ENCODE data around the gene FBLN5. TPM values are rescaled to one million over a fixed set of nuclear protein-coding genes. Genes with fewer than 3 reads are reported as not detected.

FBLN5 gene
- total and polyA plus RNA-seq, 2 experiments from 2014 or later = 157 to 337 TPM

GRCh38 chr14:91877376-91877915 is 70.0 kb downstream of the FBLN5 start:
- no peaks in the 10 kb centered on the region for H4K20me1 ChIP-seq (ENCODE audit: insufficient read depth, poor library complexity, severe bottlenecking)
- no peaks in the 10 kb centered on the region for H3K9me3 ChIP-seq (ENCODE audit: low read depth)
- H3K9me2 ChIP-seq (replicated peaks; ENCODE audit: insufficient read depth) = no peaks in the 10 kb centered on the region
- H3K4me2 ChIP-seq = no peak overlapping the region
- no peak overlapping the region for H3K27ac ChIP-seq
- no peaks in the 10 kb centered on the region for H3K79me2 ChIP-seq
- no peak overlapping the region for H2AFZ ChIP-seq
- no peak for TF ChIP-seq EZH2phosphoT487 (IDR thresholded peaks at IDR 0.05; ENCODE audit: low read depth, severe bottlenecking, unreplicated experiment)
- TF ChIP-seq CTCF (IDR thresholded peaks at IDR 0.05; ENCODE audit: poor library complexity) = no peak
- no peak for TF ChIP-seq EZH2 (IDR thresholded peaks at IDR 0.05; ENCODE audit: borderline replicate concordance)
- no peaks in the 10 kb centered on the region for H3K27me3 ChIP-seq
- H3K4me3 ChIP-seq = no peak overlapping the region
- no peaks in the 10 kb centered on the region for H3K36me3 ChIP-seq (replicated peaks; ENCODE audit: insufficient read depth, low read depth)
- DNase-seq (ENCODE audit: low spot score) = no peak
- WGBS (ENCODE audit: low lambda C conversion rate, missing lambda C conversion rate) = 88% methylated on average over 13 of the region's 13 CpGs
- peaks cover 5% of the 10 kb centered on the region for H3K4me1 ChIP-seq (ENCODE audit: insufficient read depth)

- DNase-seq (ENCODE audit: low spot score) = no peak
- Histone ChIP-seq H3K27me3 (no peaks in the 10 kb centered on the region), H3K27ac (no peak overlapping the region), H3K9me2 (replicated peaks; ENCODE audit: insufficient read depth) (no peaks in the 10 kb centered on the region), H4K20me1 (ENCODE audit: insufficient read depth, poor library complexity, severe bottlenecking) (no peaks in the 10 kb centered on the region), H3K79me2 (no peaks in the 10 kb centered on the region), H2AFZ (no peak overlapping the region), H3K36me3 (replicated peaks; ENCODE audit: insufficient read depth, low read depth) (no peaks in the 10 kb centered on the region), H3K4me2 (no peak overlapping the region), H3K4me1 (ENCODE audit: insufficient read depth) (peaks cover 5% of the 10 kb centered on the region), H3K4me3 (no peak overlapping the region), H3K9me3 (ENCODE audit: low read depth) (no peaks in the 10 kb centered on the region)
- WGBS (ENCODE audit: low lambda C conversion rate, missing lambda C conversion rate) = 82% methylated on average over 6 of the region's 6 CpGs
- TF ChIP-seq EZH2 (IDR thresholded peaks at IDR 0.05; ENCODE audit: borderline replicate concordance) (no peak), EZH2phosphoT487 (IDR thresholded peaks at IDR 0.05; ENCODE audit: low read depth, severe bottlenecking, unreplicated experiment) (no peak), CTCF (IDR thresholded peaks at IDR 0.05; ENCODE audit: poor library complexity) (no peak)
These were observed 71.0 kb downstream of the FBLN5 start for GRCh38 chr14:91876492-91876891.

GRCh38 chr14:91875525-91876286 is 71.8 kb downstream of the FBLN5 start:
- H3K27ac ChIP-seq = no peak overlapping the region

More at GRCh38 chr14:91875525-91876286, 71.8 kb downstream of the FBLN5 start:
- H3K27me3 ChIP-seq = no peaks in the 10 kb centered on the region
- H3K4me3 ChIP-seq = no peak overlapping the region
- 54% methylated on average over 9 of the region's 9 CpGs for WGBS (ENCODE audit: low lambda C conversion rate, missing lambda C conversion rate)
- H3K36me3 ChIP-seq (replicated peaks; ENCODE audit: insufficient read depth, low read depth) = no peaks in the 10 kb centered on the region
- TF ChIP-seq EZH2phosphoT487 (IDR thresholded peaks at IDR 0.05; ENCODE audit: low read depth, severe bottlenecking, unreplicated experiment) (peak; percentile 89), EZH2 (IDR thresholded peaks at IDR 0.05; ENCODE audit: borderline replicate concordance) (no peak), CTCF (IDR thresholded peaks at IDR 0.05; ENCODE audit: poor library complexity) (no peak)
- H4K20me1 ChIP-seq (ENCODE audit: insufficient read depth, poor library complexity, severe bottlenecking) = no peaks in the 10 kb centered on the region
- no peaks in the 10 kb centered on the region for H3K9me3 ChIP-seq (ENCODE audit: low read depth)
- DNase-seq (ENCODE audit: low spot score) = no peak
- peaks cover 5% of the 10 kb centered on the region for H3K4me1 ChIP-seq (ENCODE audit: insufficient read depth)
- no peaks in the 10 kb centered on the region for H3K79me2 ChIP-seq
- H2AFZ ChIP-seq = no peak overlapping the region
- H3K9me2 ChIP-seq (replicated peaks; ENCODE audit: insufficient read depth) = no peaks in the 10 kb centered on the region
- no peak overlapping the region for H3K4me2 ChIP-seq

Data from hepatocyte (in vitro differentiated cells).